Measurements from ENCODE around the gene CNGA1. TPM values are rescaled to one million over a fixed set of nuclear protein-coding genes. Genes with fewer than 3 reads are reported as not detected.

Gene CNGA1
- not detected for total RNA-seq

GRCh38 chr4:48016141-48017107, at the start of gene CNGA1, which contains the start of gene NIPAL1:
Gene CNGA1 (minus strand): TSS chr4:48016681. CDS start chr4:47952689, 63,992 bp downstream.
Gene NIPAL1 (plus strand): TSS chr4:48016772. CDS start chr4:48016840, 68 bp downstream.
- no peaks in the 10 kb centered on the region for H3K9me3 Mint-ChIP-seq (ENCODE audit: low read depth)
- DNase-seq (peak; percentile 58), ATAC-seq (peak; percentile 96)
- CTCF ChIA-PET: no interaction called here
- H3K36me3 Mint-ChIP-seq: no peaks in the 10 kb centered on the region
- H3K27me3 Mint-ChIP-seq: peaks cover 73% of the 10 kb centered on the region
- peaks cover 11% of the 10 kb centered on the region for H3K4me1 Mint-ChIP-seq
- peak within 1 kb of the TSS; percentile 71 for H3K4me3 Mint-ChIP-seq
- no peak within 1 kb of the TSS for H3K27ac Mint-ChIP-seq

GRCh38 chr4:48065587-48066052, 49.1 kb upstream of the CNGA1 start:
- ATAC-seq: no peak
- CTCF ChIA-PET: interaction anchor here (2.0 kb wide), 1 partner anchor 31 kb away, joined by 6 read pairs; no protein-coding TSS in a partner anchor
- Mint-ChIP-seq H3K36me3 (peaks cover 32% of the 10 kb centered on the region), H3K9me3 (ENCODE audit: low read depth) (no peaks in the 10 kb centered on the region), H3K27ac (no peak overlapping the region), H3K4me3 (no peak overlapping the region), H3K4me1 (peaks cover 11% of the 10 kb centered on the region), H3K27me3 (no peaks in the 10 kb centered on the region)
- no peak for DNase-seq

GRCh38 chr4:48064349-48064748, 47.9 kb upstream of the CNGA1 start:
- peaks cover 4% of the 10 kb centered on the region for H3K9me3 Mint-ChIP-seq (ENCODE audit: low read depth)
- CTCF ChIA-PET: no interaction called here
- no peak for DNase-seq
- peaks cover 11% of the 10 kb centered on the region for H3K4me1 Mint-ChIP-seq
- H3K4me3 Mint-ChIP-seq: no peak overlapping the region
- ATAC-seq: no peak
- peaks cover 4% of the 10 kb centered on the region for H3K27me3 Mint-ChIP-seq
- no peak overlapping the region for H3K27ac Mint-ChIP-seq
- H3K36me3 Mint-ChIP-seq: peaks cover 28% of the 10 kb centered on the region

- no peak for DNase-seq
- CTCF ChIA-PET: interaction anchor here (0.9 kb wide), 1 partner anchor 125 kb away, joined by 3 read pairs; no protein-coding TSS in a partner anchor
- Mint-ChIP-seq H3K4me1 (no peaks in the 10 kb centered on the region), H3K27me3 (peaks cover 11% of the 10 kb centered on the region), H3K36me3 (peaks cover 2% of the 10 kb centered on the region), H3K27ac (no peak overlapping the region), H3K4me3 (no peak overlapping the region), H3K9me3 (ENCODE audit: low read depth) (peaks cover 4% of the 10 kb centered on the region)
- no peak for ATAC-seq
Observed at GRCh38 chr4:48058617-48059530, 42.4 kb upstream of the CNGA1 start.

GRCh38 chr4:48051078-48051477, 34.6 kb upstream of the CNGA1 start:
- H3K9me3 Mint-ChIP-seq (ENCODE audit: low read depth): no peaks in the 10 kb centered on the region
- DNase-seq (no peak), ATAC-seq (no peak)
- CTCF ChIA-PET: no interaction called here
- H3K27me3 Mint-ChIP-seq: peaks cover 52% of the 10 kb centered on the region
- no peaks in the 10 kb centered on the region for H3K36me3 Mint-ChIP-seq
- peaks cover 21% of the 10 kb centered on the region for H3K4me1 Mint-ChIP-seq
- H3K27ac Mint-ChIP-seq: no peak overlapping the region
- H3K4me3 Mint-ChIP-seq: no peak overlapping the region

- CTCF ChIA-PET: interaction anchor here (1.1 kb wide), 1 partner anchor 16 kb away, joined by 5 read pairs; no protein-coding TSS in a partner anchor
- no peak for ATAC-seq
- Mint-ChIP-seq H3K27me3 (peaks cover 66% of the 10 kb centered on the region), H3K4me1 (peaks cover 25% of the 10 kb centered on the region), H3K9me3 (ENCODE audit: low read depth) (no peaks in the 10 kb centered on the region), H3K4me3 (no peak overlapping the region), H3K27ac (no peak overlapping the region), H3K36me3 (no peaks in the 10 kb centered on the region)
- DNase-seq: no peak
Observed at GRCh38 chr4:48049483-48049882, 33.0 kb upstream of the CNGA1 start.

GRCh38 chr4:48047896-48048295, 31.4 kb upstream of the CNGA1 start:
- no peaks in the 10 kb centered on the region for H3K36me3 Mint-ChIP-seq
- no peaks in the 10 kb centered on the region for H3K9me3 Mint-ChIP-seq (ENCODE audit: low read depth)
- H3K27ac Mint-ChIP-seq: no peak overlapping the region
- DNase-seq (no peak), ATAC-seq (no peak)
- CTCF ChIA-PET: interaction anchor here (0.8 to 2.2 kb wide), 4 partner anchors 10 to 92 kb away, joined by 3 to 14 read pairs (median 3); no protein-coding TSS in a partner anchor
- H3K27me3 Mint-ChIP-seq: peaks cover 81% of the 10 kb centered on the region
- peaks cover 26% of the 10 kb centered on the region for H3K4me1 Mint-ChIP-seq
- H3K4me3 Mint-ChIP-seq: no peak overlapping the region

GRCh38 chr4:48047421-48047844, 31.0 kb upstream of the CNGA1 start:
- H3K36me3 Mint-ChIP-seq: no peaks in the 10 kb centered on the region
- H3K4me3 Mint-ChIP-seq: no peak overlapping the region
- DNase-seq: peak; percentile 93
- H3K27me3 Mint-ChIP-seq: peaks cover 85% of the 10 kb centered on the region
- ATAC-seq: peak; percentile 91
- H3K9me3 Mint-ChIP-seq (ENCODE audit: low read depth): no peaks in the 10 kb centered on the region
- H3K27ac Mint-ChIP-seq: no peak overlapping the region
- CTCF ChIA-PET: interaction anchor here (0.8 to 2.2 kb wide), 4 partner anchors 10 to 92 kb away, joined by 3 to 14 read pairs (median 3); no protein-coding TSS in a partner anchor
- H3K4me1 Mint-ChIP-seq: peaks cover 26% of the 10 kb centered on the region

- Mint-ChIP-seq H3K27me3 (peaks cover 88% of the 10 kb centered on the region), H3K36me3 (no peaks in the 10 kb centered on the region), H3K4me1 (peaks cover 33% of the 10 kb centered on the region), H3K4me3 (no peak overlapping the region), H3K27ac (no peak overlapping the region), H3K9me3 (ENCODE audit: low read depth) (no peaks in the 10 kb centered on the region)
- DNase-seq (no peak), ATAC-seq (no peak)
- CTCF ChIA-PET: interaction anchor here (1.1 to 1.7 kb wide), 2 partner anchors 12 to 14 kb away, joined by 4 to 7 read pairs; no protein-coding TSS in a partner anchor
Observed at GRCh38 chr4:48046059-48046458, 29.6 kb upstream of the CNGA1 start.

GRCh38 chr4:48044298-48044697, 27.8 kb upstream of the CNGA1 start:
- Mint-ChIP-seq H3K4me3 (no peak overlapping the region), H3K9me3 (ENCODE audit: low read depth) (no peaks in the 10 kb centered on the region), H3K36me3 (peaks cover 2% of the 10 kb centered on the region), H3K27me3 (peaks cover 76% of the 10 kb centered on the region), H3K4me1 (peaks cover 33% of the 10 kb centered on the region), H3K27ac (no peak overlapping the region)
- ATAC-seq: no peak
- DNase-seq: no peak
- CTCF ChIA-PET: interaction anchor here (1.0 to 1.7 kb wide), 2 partner anchors 10 to 41 kb away, joined by 3 to 7 read pairs; no protein-coding TSS in a partner anchor

- CTCF ChIA-PET: interaction anchor here (2.0 kb wide), 1 partner anchor 9 kb away, joined by 9 read pairs; no protein-coding TSS in a partner anchor
- DNase-seq (no peak), ATAC-seq (no peak)
- peaks cover 68% of the 10 kb centered on the region for H3K27me3 Mint-ChIP-seq
- H3K4me1 Mint-ChIP-seq: peaks cover 33% of the 10 kb centered on the region
- H3K4me3 Mint-ChIP-seq: no peak overlapping the region
- H3K27ac Mint-ChIP-seq: no peak overlapping the region
- H3K36me3 Mint-ChIP-seq: peaks cover 2% of the 10 kb centered on the region
- no peaks in the 10 kb centered on the region for H3K9me3 Mint-ChIP-seq (ENCODE audit: low read depth)
Observed at GRCh38 chr4:48043504-48043903, 27.0 kb upstream of the CNGA1 start.

GRCh38 chr4:48042979-48043461, 26.5 kb upstream of the CNGA1 start:
- DNase-seq (no peak), ATAC-seq (no peak)
- H3K4me1 Mint-ChIP-seq: peaks cover 31% of the 10 kb centered on the region
- H3K9me3 Mint-ChIP-seq (ENCODE audit: low read depth): no peaks in the 10 kb centered on the region
- no peak overlapping the region for H3K27ac Mint-ChIP-seq
- CTCF ChIA-PET: interaction anchor here (2.0 kb wide), 1 partner anchor 9 kb away, joined by 9 read pairs; no protein-coding TSS in a partner anchor
- peaks cover 67% of the 10 kb centered on the region for H3K27me3 Mint-ChIP-seq
- H3K36me3 Mint-ChIP-seq: peaks cover 2% of the 10 kb centered on the region
- no peak overlapping the region for H3K4me3 Mint-ChIP-seq

Data from activated CD8-positive, alpha-beta memory T cell treated with anti-CD3 and anti-CD28 coated beads, Interleukin-2, amount 10 ng/mL, durations not matched to agents 7 days and 5 days (primary cell).